ENCODE data around the gene SMYD3.

SMYD3 gene

GRCh38 chr1:245931450-245931849, 575.6 kb downstream of the SMYD3 start:
- DNase-seq: no peak

DNA sequence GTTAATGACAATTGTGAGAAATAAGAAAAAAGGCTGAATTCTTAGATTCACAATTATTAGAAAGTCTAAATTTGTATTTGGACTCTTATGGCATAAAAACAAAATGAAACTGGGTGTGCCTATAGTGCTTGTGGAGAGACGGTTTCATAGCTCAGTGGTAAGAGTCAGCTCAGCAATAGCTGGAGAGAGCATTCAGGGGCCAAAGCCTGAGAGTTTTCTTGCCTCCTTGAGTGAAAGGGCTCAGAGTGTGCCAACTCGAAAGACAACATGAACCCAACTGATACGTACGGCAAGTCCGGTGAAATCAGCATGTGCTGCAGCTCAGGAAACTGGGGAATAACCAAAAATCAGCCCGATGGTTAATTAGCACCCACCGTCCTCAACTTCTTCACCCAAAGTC, 577.9 kb downstream of the SMYD3 start:
- DNase-seq: no peak

- no peak for DNase-seq
Observed at GRCh38 chr1:245926888-245927287, 580.2 kb downstream of the SMYD3 start.

- DNase-seq: no peak
Observed at GRCh38 chr1:245923215-245923614, 583.9 kb downstream of the SMYD3 start.

DNA sequence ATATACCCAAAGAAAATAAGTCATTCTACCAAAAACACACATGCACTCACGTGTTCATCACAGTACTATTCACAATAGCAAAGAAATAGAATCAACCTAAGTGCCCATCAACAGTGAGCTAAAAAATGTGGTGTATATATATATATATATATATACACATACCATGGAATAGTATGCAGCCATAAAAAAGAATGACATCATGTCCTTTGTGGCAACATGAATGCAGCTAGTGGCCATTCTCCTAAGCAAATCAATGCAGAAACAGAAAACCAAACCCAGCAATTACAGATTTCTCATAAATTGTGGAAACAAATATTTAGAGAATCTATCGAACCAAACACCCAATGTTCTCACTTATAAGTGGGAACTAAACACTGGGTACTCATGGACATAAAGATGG, 585.7 kb downstream of the SMYD3 start:
- no peak for DNase-seq

GRCh38 chr1:245917403-245917802, 589.7 kb downstream of the SMYD3 start:
- no peak for DNase-seq

DNA sequence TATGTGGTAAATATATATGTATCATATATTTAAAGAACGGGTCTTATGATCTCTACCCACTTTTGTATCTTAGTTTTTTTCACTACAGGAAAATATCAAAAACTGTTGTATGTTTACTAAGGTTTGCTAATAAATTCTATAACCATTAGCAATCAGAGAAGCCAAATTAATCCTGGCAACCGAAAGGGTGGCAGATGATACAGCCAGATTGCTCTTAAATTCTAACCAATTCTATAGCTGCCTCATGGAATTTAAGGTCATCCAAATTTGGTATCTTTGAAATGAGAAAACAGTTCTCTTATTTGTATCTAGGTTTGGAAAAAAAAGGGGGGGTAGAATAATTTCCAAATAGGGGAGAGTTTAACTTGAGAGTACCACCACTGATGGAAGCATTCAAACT, 591.2 kb downstream of the SMYD3 start:
- no peak for DNase-seq

DNA sequence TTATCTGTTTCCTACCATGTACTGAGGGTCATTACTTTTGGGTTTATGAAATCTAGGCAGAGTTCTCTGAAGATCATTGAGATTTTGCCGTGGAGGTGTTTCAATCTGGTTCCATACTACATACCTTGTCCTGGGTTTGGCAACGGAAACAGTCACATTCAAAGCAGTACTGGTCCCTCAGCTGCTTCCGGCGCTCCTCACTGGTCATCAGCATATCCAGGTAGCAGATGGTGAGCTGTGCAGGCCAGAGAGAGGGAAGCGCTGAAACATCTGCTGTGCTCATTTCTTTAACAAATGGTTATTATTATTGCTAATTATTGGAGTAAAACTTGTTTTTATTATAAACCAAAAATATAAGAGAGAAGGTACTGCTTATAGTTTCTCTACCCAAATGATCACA, 591.7 kb downstream of the SMYD3 start:
- DNase-seq: no peak

- no peak for DNase-seq
Observed at GRCh38 chr1:245908543-245908942, 598.5 kb downstream of the SMYD3 start.

- no peak for DNase-seq
Observed at GRCh38 chr1:245906207-245906606, 600.9 kb downstream of the SMYD3 start.

- DNase-seq: no peak
Observed at GRCh38 chr1:245903851-245904250, 603.2 kb downstream of the SMYD3 start.

GRCh38 chr1:245901565-245901964, 605.5 kb downstream of the SMYD3 start:
- DNase-seq: no peak

DNA sequence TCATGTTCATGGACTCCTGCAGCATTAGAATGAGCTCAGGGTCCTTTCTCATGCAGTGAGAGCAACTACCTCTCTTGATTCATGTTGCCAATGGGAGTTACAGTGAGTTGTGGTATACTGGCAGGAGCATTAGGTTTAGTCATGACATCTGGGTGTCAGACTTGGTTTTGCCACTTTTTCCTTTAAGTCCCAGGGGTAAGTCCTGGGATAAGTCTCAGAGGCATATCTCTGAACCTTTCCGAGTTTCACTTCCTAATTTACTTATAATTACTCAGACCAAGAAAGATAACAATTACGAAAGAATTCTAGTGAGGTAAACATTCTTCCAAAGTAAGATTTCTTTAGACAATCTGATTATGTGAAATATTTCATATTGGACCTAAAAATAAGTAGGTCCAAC, 606.0 kb downstream of the SMYD3 start:
- no peak for DNase-seq

GRCh38 chr1:245898581-245898980, 608.5 kb downstream of the SMYD3 start:
- no peak for DNase-seq

DNA sequence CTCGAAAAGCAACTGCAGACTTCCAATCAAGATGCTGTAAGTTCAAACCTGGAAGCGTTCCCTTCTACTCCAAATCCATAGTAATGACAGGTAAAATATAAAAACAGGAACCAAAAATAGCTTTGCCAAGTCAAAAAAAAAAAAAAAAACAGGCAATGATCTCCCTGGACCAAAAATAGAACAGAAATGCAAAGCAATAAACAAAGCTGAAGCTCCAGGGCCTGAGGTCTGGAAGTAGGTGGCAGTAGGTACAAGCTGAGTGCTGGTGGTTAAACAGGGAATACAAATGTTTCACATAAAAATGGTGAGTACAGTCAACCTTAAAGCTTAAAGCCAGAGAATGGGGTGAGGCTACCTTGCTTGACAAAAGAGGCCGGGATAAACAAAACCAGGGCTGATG, 610.8 kb downstream of the SMYD3 start:
- DNase-seq: no peak

GRCh38 chr1:245895455-245895959, 611.6 kb downstream of the SMYD3 start:
- no peak for DNase-seq

GRCh38 chr1:245894843-245895242, 612.2 kb downstream of the SMYD3 start:
- DNase-seq: no peak

DNA sequence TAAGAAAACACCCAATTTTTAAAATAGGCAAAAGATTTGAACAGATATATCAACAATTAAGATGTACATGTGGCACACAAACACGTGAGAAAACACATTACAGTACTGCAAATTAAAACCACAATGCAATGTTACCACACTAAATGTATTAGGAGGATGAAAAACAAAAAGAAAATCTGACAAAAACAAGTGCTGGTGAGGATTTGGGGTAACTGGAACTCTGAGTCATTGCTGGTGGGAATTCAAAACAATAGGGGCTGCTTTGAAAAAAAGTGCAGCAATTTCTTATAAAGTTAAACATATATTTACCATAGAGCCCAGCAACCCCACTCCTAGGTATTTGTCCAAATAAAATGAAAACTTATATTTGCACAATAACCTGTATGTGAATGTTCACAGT, 614.1 kb downstream of the SMYD3 start:
- DNase-seq: no peak

DNA sequence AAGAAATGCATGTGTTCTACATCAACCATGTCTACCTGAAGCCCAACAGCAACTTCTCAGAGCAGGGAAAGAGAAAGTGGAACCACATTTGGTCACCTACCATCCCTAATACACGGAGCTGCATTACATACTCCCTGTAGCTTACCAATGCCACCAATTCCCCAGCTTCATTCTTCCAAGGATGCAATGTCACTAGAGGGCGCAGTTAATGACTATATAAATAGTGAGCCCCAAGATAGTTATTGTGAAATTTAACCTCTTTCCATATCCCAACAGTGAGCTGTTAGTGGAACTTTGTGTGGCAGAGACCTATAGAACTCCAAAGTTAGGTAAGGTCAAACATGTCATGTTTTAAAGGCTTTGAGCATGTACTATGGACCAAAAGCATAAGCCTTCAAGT, 618.3 kb downstream of the SMYD3 start:
- DNase-seq: no peak

DNA sequence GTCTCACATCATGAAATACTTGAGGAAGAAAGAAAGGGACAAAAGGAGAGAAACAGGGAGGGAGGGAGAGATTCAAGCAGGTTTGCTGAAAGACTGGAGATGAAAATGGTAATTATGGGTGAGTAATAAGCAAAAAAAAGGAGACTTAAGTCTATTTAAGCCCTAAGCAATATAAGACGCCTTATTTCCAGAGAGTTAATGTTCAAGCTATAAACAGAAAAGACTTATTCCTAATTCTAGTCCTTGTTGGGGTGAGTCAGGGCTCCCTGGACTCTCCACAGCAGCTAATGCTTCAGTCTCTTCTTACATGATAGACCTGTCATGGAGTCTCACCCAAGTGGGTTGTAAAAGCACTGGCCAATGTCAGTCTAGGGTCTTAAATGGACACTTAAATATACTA, 619.2 kb downstream of the SMYD3 start:
- no peak for DNase-seq

GRCh38 chr1:245881767-245882391, 625.2 kb downstream of the SMYD3 start:
- DNase-seq: no peak

GRCh38 chr1:245880754-245881403, 626.2 kb downstream of the SMYD3 start:
- no peak for DNase-seq

- DNase-seq: no peak
Observed at GRCh38 chr1:245879091-245879490, 628.0 kb downstream of the SMYD3 start.

DNA sequence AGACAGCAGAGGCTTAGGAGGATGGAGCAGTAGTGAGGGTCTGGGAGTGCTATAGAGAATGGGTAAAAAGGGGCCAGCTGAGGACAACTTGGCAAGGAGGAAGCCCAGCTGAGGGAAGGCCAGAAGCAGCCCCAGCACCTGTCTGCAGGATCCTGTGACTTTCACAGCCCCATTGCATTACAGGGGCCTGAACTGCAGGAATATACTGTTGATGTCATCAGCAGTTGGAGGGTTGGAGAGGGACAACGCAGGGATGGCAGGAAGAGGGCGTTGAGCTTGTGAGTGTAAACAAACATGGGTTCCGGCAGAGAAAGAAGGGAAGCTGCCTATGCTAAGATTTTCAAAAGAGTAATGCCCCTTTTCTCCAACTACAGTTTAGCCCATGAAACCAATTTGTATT, 628.5 kb downstream of the SMYD3 start:
- no peak for DNase-seq

DNA sequence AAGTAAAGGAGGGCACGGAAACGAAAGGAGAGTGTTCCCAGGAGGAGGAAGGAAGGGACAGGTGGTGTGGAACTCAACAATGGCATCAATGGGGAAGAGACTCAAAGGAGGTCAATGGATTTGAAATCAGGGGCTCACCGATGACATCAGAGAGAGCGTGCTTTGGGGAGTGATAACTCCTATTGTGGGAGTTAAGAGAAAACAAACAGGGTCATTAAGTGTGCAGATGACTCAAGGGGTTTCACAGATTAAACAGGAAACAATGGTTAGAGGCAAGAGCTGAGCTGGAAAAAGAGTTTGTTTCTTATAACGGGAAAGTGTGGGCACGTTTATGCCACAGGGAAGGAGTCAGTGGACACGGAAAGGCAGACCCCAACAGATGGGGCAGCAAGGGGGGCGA, 629.1 kb downstream of the SMYD3 start:
- DNase-seq: no peak
